IMR-90 (cell line): ENCODE results near the gene MARCHF3. TPM values are rescaled to one million over a fixed set of nuclear protein-coding genes. Genes with fewer than 3 reads are reported as not detected.
A peak's percentile ranks its signal among the peaks of the same experiment; 100 is the strongest.

ENCODE experiments used
- ATAC-seq: fragments of 200-7000 bp; cut with Tn5 transposase; 2 replicates; pipeline ENCODE4 v1.9.1; 2020; ENCODE audit warnings: low read depth, mild to moderate bottlenecking, moderate library complexity
- BruUV-seq: library from RNA; stranded (reverse); fragments of 400-500 nt; replicated peaks from 2 replicates; lab custom pipeline; 2021; lab: Mats Ljungman, UMichigan
- CTCF ChIA-PET: fragments of 300-600 bp; formaldehyde crosslinking; extraction: SDS; loops from one replicate; lab custom pipeline; 2021; ENCODE audit warnings: antibody characterized with exemption; lab: Yijun Ruan, JAX
- POLR2A ChIA-PET: fragments of 300-600 bp; sonication (Branson Sonifier 250); formaldehyde crosslinking; loops from one replicate; lab custom pipeline; 2022; ENCODE audit warnings: antibody characterized with exemption; ENCODE audit not compliant: unreplicated experiment; lab: Charles Lee
- DNase-seq: peaks from one replicate; pipeline ENCODE4 v3.0.0; 2013
- H2AFZ ChIP-seq: replicated peaks from 2 replicates; pipeline ENCODE3; 2013; ENCODE audit warnings: low read length, mild to moderate bottlenecking; ENCODE audit not compliant: poor library complexity
- H2AK5ac ChIP-seq: 2 replicates; pipeline ENCODE4 v1.6.1; 2013; ENCODE audit warnings: low read depth, low read length, inconsistent platforms
- H2AK9ac ChIP-seq: replicated peaks from 2 replicates; pipeline ENCODE3; 2013; ENCODE audit warnings: mild to moderate bottlenecking, low read depth, low read length, moderate library complexity; ENCODE audit not compliant: poor library complexity
- H2BK120ac ChIP-seq: 2 replicates; pipeline ENCODE4 v1.6.1; 2013; ENCODE audit warnings: low read depth, low read length, inconsistent platforms
- H2BK15ac ChIP-seq: 3 replicates; pipeline ENCODE4 v1.6.1; 2013; ENCODE audit warnings: low read depth, low read length, inconsistent platforms
- H2BK20ac ChIP-seq: 2 replicates; pipeline ENCODE4 v1.6.1; 2013; ENCODE audit warnings: low read depth, mild to moderate bottlenecking, inconsistent platforms, low read length, moderate library complexity
- H2BK5ac ChIP-seq: 2 replicates; pipeline ENCODE4 v1.6.1; 2013; ENCODE audit warnings: mild to moderate bottlenecking, low read depth, low read length, inconsistent platforms; ENCODE audit not compliant: poor library complexity, severe bottlenecking
- H3K14ac ChIP-seq: replicated peaks from 2 replicates; pipeline ENCODE4 v1.6.1; 2013; ENCODE audit warnings: low read depth, low read length, inconsistent platforms
- H3K18ac ChIP-seq: 2 replicates; pipeline ENCODE4 v1.6.1; 2013; ENCODE audit warnings: low read depth, low read length, control low read depth
- H3K23ac ChIP-seq: 2 replicates; pipeline ENCODE4 v1.6.1; 2013; ENCODE audit warnings: low read depth, low read length, inconsistent platforms
- H3K27ac ChIP-seq: 2 replicates; pipeline ENCODE4 v1.5.1; 2013; ENCODE audit warnings: mild to moderate bottlenecking, control low read depth, low read length; ENCODE audit not compliant: insufficient read depth
- H3K27me3 ChIP-seq: 2 replicates; pipeline ENCODE4 v1.6.1; 2013; ENCODE audit warnings: low read length; ENCODE audit not compliant: control insufficient read depth, insufficient read depth
- H3K36me3 ChIP-seq: 2 replicates; pipeline ENCODE4 v1.6.1; 2013; ENCODE audit warnings: low read length, mixed read lengths; ENCODE audit not compliant: control insufficient read depth, insufficient read depth
- H3K4ac ChIP-seq: 2 replicates; pipeline ENCODE4 v1.6.1; 2013; ENCODE audit warnings: low read depth, low read length, inconsistent platforms
- H3K4me1 ChIP-seq: 2 replicates; pipeline ENCODE4 v1.6.1; 2013; ENCODE audit warnings: low read length, mixed read lengths; ENCODE audit not compliant: control insufficient read depth, insufficient read depth
- H3K4me2 ChIP-seq: 2 replicates; pipeline ENCODE4 v1.6.1; 2013; ENCODE audit warnings: low read depth, mild to moderate bottlenecking, control low read depth, low read length, moderate library complexity
- H3K4me3 ChIP-seq: 2 replicates; pipeline ENCODE4 v1.5.1; 2013; ENCODE audit warnings: low read depth, mild to moderate bottlenecking, control low read depth, low read length, moderate library complexity; ENCODE audit not compliant: insufficient read depth
- H3K56ac ChIP-seq: 2 replicates; pipeline ENCODE4 v1.6.1; 2013; ENCODE audit warnings: low read length, inconsistent platforms; ENCODE audit not compliant: insufficient read depth; ENCODE audit errors: extremely low read depth
- H3K79me1 ChIP-seq, 2 experiments: 2 replicates each; pipeline ENCODE4 v1.6.1; 2013; ENCODE audit warnings: low read length in 2 of 2, inconsistent platforms in 1 of 2, low read depth in 1 of 2
- H3K9ac ChIP-seq: 2 replicates; pipeline ENCODE4 v1.6.1; 2013; ENCODE audit warnings: low read depth, low read length, control low read depth
- H3K9me1 ChIP-seq: 2 replicates; pipeline ENCODE4 v1.6.1; 2013; ENCODE audit warnings: low read length, inconsistent platforms; ENCODE audit not compliant: insufficient read depth
- H3K9me3 ChIP-seq: 2 replicates; pipeline ENCODE4 v1.6.1; 2013; ENCODE audit warnings: low read length; ENCODE audit not compliant: control insufficient read depth, insufficient read depth
- H4K20me1 ChIP-seq: 2 replicates; pipeline ENCODE4 v1.6.1; 2013; ENCODE audit warnings: low read length, inconsistent platforms; ENCODE audit not compliant: insufficient read depth
- H4K5ac ChIP-seq: 2 replicates; pipeline ENCODE4 v1.6.1; 2013; ENCODE audit warnings: mild to moderate bottlenecking, low read depth, low read length, control low read depth
- H4K8ac ChIP-seq, 2 experiments: 2 replicates each; pipeline ENCODE4 v1.6.1; 2013; ENCODE audit warnings: low read depth in 2 of 2, low read length in 2 of 2, control low read depth in 1 of 2, inconsistent platforms in 1 of 2
- H4K91ac ChIP-seq: 2 replicates; pipeline ENCODE4 v1.6.1; 2013; ENCODE audit warnings: low read depth, low read length, inconsistent platforms; ENCODE audit not compliant: insufficient read depth
- BHLHE40 ChIP-seq: fragments of 150-350 bp; IDR thresholded peaks from 2 replicates; pipeline ENCODE4 v1.6.1; 2016; ENCODE audit warnings: mild to moderate bottlenecking, low read depth, low read length
- CEBPB ChIP-seq: IDR thresholded peaks from 2 replicates; pipeline ENCODE4 v1.6.1; 2012; ENCODE audit warnings: low read depth, low read length, improper control_type of control experiment
- CHD1 ChIP-seq: IDR thresholded peaks from 2 replicates; pipeline ENCODE4 v1.6.1; 2012; ENCODE audit warnings: low read depth, low read length, improper control_type of control experiment
- RAD21 ChIP-seq: IDR thresholded peaks from 2 replicates; pipeline ENCODE4 v1.6.1; 2012; ENCODE audit warnings: low read length, improper control_type of control experiment
- RCOR1 ChIP-seq: IDR thresholded peaks from 2 replicates; pipeline ENCODE4 v1.6.1; 2012; ENCODE audit warnings: mild to moderate bottlenecking, low read length, improper control_type of control experiment; ENCODE audit not compliant: insufficient replicate concordance
- WGBS, 2 experiments: methylation state at CpG; one replicate each; pipeline versions ENCODE4 v1.1.5 to v1.1.7; 2013; ENCODE audit warnings: missing lambda C conversion rate in 2 of 2; ENCODE audit not compliant: insufficient read length in 1 of 2; ENCODE audit errors: extremely low coverage in 2 of 2; 5-methylcytosine and 5-hydroxymethylcytosine counted together
- dilution Hi-C: fragments of 300-500 bp; cut with HindIII; formaldehyde crosslinking; loops from one replicate; pipeline ENCODE4 v1.14.3; 2018; ENCODE audit warnings: low sequenced_read_pairs; ENCODE audit not compliant: unreplicated experiment
- in situ Hi-C: fragments of 300-500 bp; cut with MboI; formaldehyde crosslinking; loops from 3 replicates; pipeline ENCODE4 v1.14.3; 2019; ENCODE audit warnings: low sequenced_read_pairs, inconsistent platforms, mixed read lengths
- intact Hi-C: fragments of 100-400 bp; cut with micrococcal nuclease; formaldehyde crosslinking; loops from 2 replicates; pipeline ENCODE4 v1.10.0; 2022
- polyA plus RNA-seq, 3 experiments: library from polyadenylated mRNA; depleted of rRNA; stranded (reverse); fragments of >200 nt; gene quantifications; 2 replicates each; pipeline ENCODE4 v1.2.3, GENCODE V29; 2012; ENCODE audit warnings: low replicate concordance in 1 of 3
- total RNA-seq: library from RNA; depleted of rRNA; stranded (reverse); fragments of >200 nt; gene quantifications from 2 replicates; pipeline ENCODE4 v1.2.3, GENCODE V29; 2012

Gene MARCHF3
- total and polyA plus RNA-seq, 2 of the 4 experiments (the other 2 are of a cell fraction) = 11.2 to 18.8 TPM

GRCh38 chr5:126918615-126918957 lies 111.8 kb downstream of the MARCHF3 start:
- H3K27ac ChIP-seq = no peak overlapping the region
- H4K5ac ChIP-seq = no peak overlapping the region
- peaks cover 8% of the 10 kb centered on the region for H3K9me1 ChIP-seq
- POLR2A ChIA-PET = no interaction called here
- no peak overlapping the region for H3K9ac ChIP-seq
- no peaks in the 10 kb centered on the region for H3K27me3 ChIP-seq
- WGBS, 2 experiments = no CpG with 5 or more reads among the region's 3 CpGs
- no peaks in the 10 kb centered on the region for H4K20me1 ChIP-seq
- no peak overlapping the region for H3K4me3 ChIP-seq
- BruUV-seq = no TSS peak
- H3K4ac ChIP-seq = no peak overlapping the region
- no peak for DNase-seq
- no peak overlapping the region for H3K23ac ChIP-seq
- H4K91ac ChIP-seq = no peak overlapping the region
- no peak overlapping the region for H2BK5ac ChIP-seq
- no peak overlapping the region for H2AK9ac ChIP-seq
- no peak overlapping the region for H2AFZ ChIP-seq
- H2AK5ac ChIP-seq = no peak overlapping the region
- no peak overlapping the region for H3K4me2 ChIP-seq
- no peak for ATAC-seq
- in situ Hi-C loops (no loop called here), intact Hi-C loops (no loop called here), dilution Hi-C loops (no loop called here)
- H3K9me3 ChIP-seq = no peaks in the 10 kb centered on the region
- H2BK20ac ChIP-seq = no peak overlapping the region
- peaks cover 2% of the 10 kb centered on the region for H3K4me1 ChIP-seq
- no peaks in the 10 kb centered on the region for H3K36me3 ChIP-seq
- H2BK15ac ChIP-seq = no peak overlapping the region
- no peak overlapping the region for H4K8ac ChIP-seq
- no peak for TF ChIP-seq BHLHE40
- no peak for TF ChIP-seq RAD21
- no peak for TF ChIP-seq RCOR1
- peak; percentile 28; the same call in 1 of the 2 replicates for TF ChIP-seq CEBPB
- TF ChIP-seq CHD1 = no peak
- H2BK120ac ChIP-seq = no peak overlapping the region
- CTCF ChIA-PET = interaction anchor here (0.6 kb wide), 1 partner anchor 54 kb away, joined by 10 read pairs; no protein-coding TSS in a partner anchor
- H3K14ac ChIP-seq = no peak overlapping the region
- H3K79me1 ChIP-seq = peaks cover 12 to 15% of the 10 kb centered on the region in 2 experiments; a peak in 3 of 4 replicates
- H3K18ac ChIP-seq = no peak overlapping the region
- no peak overlapping the region for H3K56ac ChIP-seq
